ENCODE results near the gene GXYLT2. TPM values are rescaled to one million over a fixed set of nuclear protein-coding genes. Genes with fewer than 3 reads are reported as not detected.
A peak's percentile ranks its signal among the peaks of the same experiment; 100 is the strongest.

Gene GXYLT2
- total RNA-seq, 1 donor from 2014 or later, result 0.79 TPM

- DNase-seq (ENCODE audit: low read depth) (no peak), FAIRE-seq (no peak)
- peaks cover 1% of the 10 kb centered on the region for H3K27me3 ChIP-seq (ENCODE audit: control insufficient read depth, insufficient read depth, low read length)
- no peak overlapping the region for H3K4me3 ChIP-seq (ENCODE audit: low read depth, low read length)
- no peak for TF ChIP-seq CTCF (IDR thresholded peaks at IDR 0.05; ENCODE audit: insufficient read depth, low read length, severe bottlenecking)
- H3K36me3 ChIP-seq (ENCODE audit: control insufficient read depth, insufficient read depth, low read length), result no peaks in the 10 kb centered on the region
These were observed 42.9 kb downstream of the GXYLT2 start for GRCh38 chr3:72930754-72931153.

GRCh38 chr3:72932416-72932815, 44.6 kb downstream of the GXYLT2 start:
- Histone ChIP-seq H3K36me3 (ENCODE audit: control insufficient read depth, insufficient read depth, low read length) (no peaks in the 10 kb centered on the region), H3K4me3 (ENCODE audit: low read depth, low read length) (no peak overlapping the region), H3K27me3 (ENCODE audit: control insufficient read depth, insufficient read depth, low read length) (peaks cover 1% of the 10 kb centered on the region)
- FAIRE-seq (no peak), DNase-seq (ENCODE audit: low read depth) (no peak)
- no peak for TF ChIP-seq CTCF (IDR thresholded peaks at IDR 0.05; ENCODE audit: insufficient read depth, low read length, severe bottlenecking)

- TF ChIP-seq CTCF (IDR thresholded peaks at IDR 0.05; ENCODE audit: insufficient read depth, low read length, severe bottlenecking), result peak; percentile 48
- DNase-seq (ENCODE audit: low read depth), result peak; percentile 82
- Histone ChIP-seq H3K36me3 (ENCODE audit: control insufficient read depth, insufficient read depth, low read length) (no peaks in the 10 kb centered on the region), H3K4me3 (ENCODE audit: low read depth, low read length) (no peak overlapping the region), H3K27me3 (ENCODE audit: control insufficient read depth, insufficient read depth, low read length) (no peaks in the 10 kb centered on the region)
- peak; percentile 96 for FAIRE-seq
These were observed 50.8 kb downstream of the GXYLT2 start for GRCh38 chr3:72938471-72939265.

- DNase-seq (ENCODE audit: low read depth) (no peak), FAIRE-seq (no peak)
- Histone ChIP-seq H3K27me3 (ENCODE audit: control insufficient read depth, insufficient read depth, low read length) (no peaks in the 10 kb centered on the region), H3K36me3 (ENCODE audit: control insufficient read depth, insufficient read depth, low read length) (no peaks in the 10 kb centered on the region), H3K4me3 (ENCODE audit: low read depth, low read length) (no peak overlapping the region)
- no peak for TF ChIP-seq CTCF (IDR thresholded peaks at IDR 0.05; ENCODE audit: insufficient read depth, low read length, severe bottlenecking)
These were observed 53.4 kb downstream of the GXYLT2 start for GRCh38 chr3:72941245-72941644.

- Histone ChIP-seq H3K36me3 (ENCODE audit: control insufficient read depth, insufficient read depth, low read length) (no peaks in the 10 kb centered on the region), H3K27me3 (ENCODE audit: control insufficient read depth, insufficient read depth, low read length) (no peaks in the 10 kb centered on the region), H3K4me3 (ENCODE audit: low read depth, low read length) (no peak overlapping the region)
- DNase-seq (ENCODE audit: low read depth) (peak; percentile 32), FAIRE-seq (no peak)
- TF ChIP-seq CTCF (IDR thresholded peaks at IDR 0.05; ENCODE audit: insufficient read depth, low read length, severe bottlenecking), result no peak
These were observed 54.6 kb downstream of the GXYLT2 start for GRCh38 chr3:72942427-72942826.

GRCh38 chr3:72944696-72945095, 56.9 kb downstream of the GXYLT2 start:
- TF ChIP-seq CTCF (IDR thresholded peaks at IDR 0.05; ENCODE audit: insufficient read depth, low read length, severe bottlenecking), result no peak
- Histone ChIP-seq H3K36me3 (ENCODE audit: control insufficient read depth, insufficient read depth, low read length) (no peaks in the 10 kb centered on the region), H3K4me3 (ENCODE audit: low read depth, low read length) (no peak overlapping the region), H3K27me3 (ENCODE audit: control insufficient read depth, insufficient read depth, low read length) (no peaks in the 10 kb centered on the region)
- FAIRE-seq, result peak; percentile 36
- DNase-seq (ENCODE audit: low read depth), result no peak
